ENCODE measurements around the gene MPP4.

DNA sequence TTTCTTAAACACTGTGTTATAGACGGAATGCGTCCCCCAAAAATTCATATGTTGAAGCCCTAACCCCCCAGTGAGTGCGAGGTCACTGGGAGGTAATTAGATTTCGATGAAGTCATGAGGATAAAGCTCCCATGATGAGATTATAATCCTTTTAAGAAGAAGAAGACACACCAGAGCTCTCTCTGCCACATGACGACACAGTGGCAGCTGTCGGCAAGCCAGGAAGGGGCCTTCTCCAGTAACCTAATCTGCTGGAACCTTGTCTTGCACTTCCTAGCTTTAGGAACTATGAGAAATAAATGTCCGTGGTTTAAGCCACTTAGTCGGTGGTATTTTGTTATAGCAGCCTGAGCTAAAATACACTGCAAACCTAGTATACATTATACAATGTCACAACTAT lies 67.4 kb downstream of the MPP4 start:
- TF ChIP-seq ZNF274 (IDR thresholded peaks at IDR 0.05; ENCODE audit: low read depth, low read length), result no peak
- no peak for TF ChIP-seq YY1 (IDR thresholded peaks at IDR 0.05; ENCODE audit: insufficient read depth, insufficient read length)

Measured in NT2/D1 (cell line).